ENCODE measurements around the gene MINDY4B.
A peak's percentile ranks its signal among the peaks of the same experiment; 100 is the strongest.

Gene MINDY4B

GRCh38 chr3:150905339-150905738 is at the start of gene MINDY4B:
Gene MINDY4B, minus strand, starts transcription at chr3:150905439. Its CDS starts 0 bp downstream, at chr3:150905439.
- no peak for DNase-seq

- DNase-seq, result no peak
Observed at GRCh38 chr3:150951923-150952322, 46.7 kb upstream of the MINDY4B start.

- no peak for DNase-seq
Observed at GRCh38 chr3:150945226-150946032, 40.2 kb upstream of the MINDY4B start.

GRCh38 chr3:150942221-150942620 is 37.0 kb upstream of the MINDY4B start:
- DNase-seq, result no peak

GRCh38 chr3:150936693-150937092 is 31.5 kb upstream of the MINDY4B start:
- DNase-seq, result no peak

GRCh38 chr3:150933473-150933995 is 28.3 kb upstream of the MINDY4B start:
- no peak for DNase-seq

GRCh38 chr3:150931745-150932144 is 26.5 kb upstream of the MINDY4B start:
- DNase-seq, result no peak

GRCh38 chr3:150930839-150931238 is 25.6 kb upstream of the MINDY4B start:
- DNase-seq, result no peak

GRCh38 chr3:150928234-150928633 is 23.0 kb upstream of the MINDY4B start:
- DNase-seq, result no peak

GRCh38 chr3:150926328-150926727 is 21.1 kb upstream of the MINDY4B start:
- no peak for DNase-seq

GRCh38 chr3:150925751-150926201 is 20.5 kb upstream of the MINDY4B start:
- no peak for DNase-seq

- no peak for DNase-seq
Observed at GRCh38 chr3:150922611-150923010, 17.4 kb upstream of the MINDY4B start.

- DNase-seq, result no peak
Observed at GRCh38 chr3:150921209-150921608, 16.0 kb upstream of the MINDY4B start.

- no peak for DNase-seq
Observed at GRCh38 chr3:150920236-150920635, 15.0 kb upstream of the MINDY4B start.

GRCh38 chr3:150917951-150918350 is 12.7 kb upstream of the MINDY4B start:
- no peak for DNase-seq

- peak; percentile 69 for DNase-seq
Observed at GRCh38 chr3:150913133-150913922, 8.1 kb upstream of the MINDY4B start.

- no peak for DNase-seq
Observed at GRCh38 chr3:150912501-150912900, 7.3 kb upstream of the MINDY4B start.

- no peak for DNase-seq
Observed at GRCh38 chr3:150911771-150912170, 6.5 kb upstream of the MINDY4B start.

- no peak for DNase-seq
Observed at GRCh38 chr3:150906461-150906860, 1.2 kb upstream of the MINDY4B start.

GRCh38 chr3:150905746-150906145 is 507 bp upstream of the MINDY4B start:
- DNase-seq, result no peak

GRCh38 chr3:150902988-150903387 is 2.3 kb downstream of the MINDY4B start:
- no peak for DNase-seq

- no peak for DNase-seq
Observed at GRCh38 chr3:150901793-150902192, 3.4 kb downstream of the MINDY4B start.

- DNase-seq, result no peak
Observed at GRCh38 chr3:150899141-150899540, 6.1 kb downstream of the MINDY4B start.

Data from right hindlimb (tissue), 1 donor.